ENCODE results near the gene BCL7C. TPM values are rescaled to one million over a fixed set of nuclear protein-coding genes. Genes with fewer than 3 reads are reported as not detected.

BCL7C gene
- total RNA-seq, 1 donor = 33.3 TPM

DNA sequence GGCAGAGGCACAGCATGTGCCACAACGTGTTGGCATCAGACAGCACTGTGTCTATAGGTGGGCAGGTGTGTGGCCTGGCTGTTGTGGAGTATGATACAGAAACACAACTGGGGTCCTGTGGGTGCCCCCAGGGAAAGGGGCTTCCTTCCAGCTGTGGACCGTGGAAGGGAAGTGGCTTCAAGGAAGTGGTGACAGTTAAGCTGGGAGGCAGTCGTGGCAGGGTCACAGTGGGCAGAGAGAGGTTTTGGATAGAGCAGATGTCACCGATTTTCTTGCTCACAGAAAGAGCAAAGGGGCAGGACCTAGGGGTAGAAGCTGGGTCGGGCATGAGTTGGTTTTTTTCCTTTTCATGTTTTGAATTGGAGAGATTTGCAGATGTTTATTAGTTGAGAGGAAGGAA, 43.8 kb upstream of the BCL7C start:
- H4K20me1 ChIP-seq (ENCODE audit: insufficient read depth, low read length) = peaks cover 16% of the 10 kb centered on the region
- no peak overlapping the region for H2AFZ ChIP-seq (ENCODE audit: low read length)
- peak; percentile 15 for DNase-seq (ENCODE audit: insufficient read length, low spot score, missing footprints)
- H3K27me3 ChIP-seq (ENCODE audit: insufficient read depth, low read length) = no peaks in the 10 kb centered on the region
- H3K36me3 ChIP-seq (ENCODE audit: insufficient read depth, low read length) = peaks cover 17% of the 10 kb centered on the region
- H3K79me2 ChIP-seq (ENCODE audit: insufficient read depth, low read length) = peaks cover 17% of the 10 kb centered on the region
- no peak overlapping the region for H3K4me2 ChIP-seq (ENCODE audit: insufficient read depth, low read length)
- no peak overlapping the region for H3K27ac ChIP-seq (ENCODE audit: low read depth, low read length)
- peaks cover 5% of the 10 kb centered on the region for H3K4me1 ChIP-seq (ENCODE audit: insufficient read depth, low read length)
- H3K9me3 ChIP-seq (ENCODE audit: low read depth, low read length) = no peaks in the 10 kb centered on the region
- TF ChIP-seq, protein P1, sequence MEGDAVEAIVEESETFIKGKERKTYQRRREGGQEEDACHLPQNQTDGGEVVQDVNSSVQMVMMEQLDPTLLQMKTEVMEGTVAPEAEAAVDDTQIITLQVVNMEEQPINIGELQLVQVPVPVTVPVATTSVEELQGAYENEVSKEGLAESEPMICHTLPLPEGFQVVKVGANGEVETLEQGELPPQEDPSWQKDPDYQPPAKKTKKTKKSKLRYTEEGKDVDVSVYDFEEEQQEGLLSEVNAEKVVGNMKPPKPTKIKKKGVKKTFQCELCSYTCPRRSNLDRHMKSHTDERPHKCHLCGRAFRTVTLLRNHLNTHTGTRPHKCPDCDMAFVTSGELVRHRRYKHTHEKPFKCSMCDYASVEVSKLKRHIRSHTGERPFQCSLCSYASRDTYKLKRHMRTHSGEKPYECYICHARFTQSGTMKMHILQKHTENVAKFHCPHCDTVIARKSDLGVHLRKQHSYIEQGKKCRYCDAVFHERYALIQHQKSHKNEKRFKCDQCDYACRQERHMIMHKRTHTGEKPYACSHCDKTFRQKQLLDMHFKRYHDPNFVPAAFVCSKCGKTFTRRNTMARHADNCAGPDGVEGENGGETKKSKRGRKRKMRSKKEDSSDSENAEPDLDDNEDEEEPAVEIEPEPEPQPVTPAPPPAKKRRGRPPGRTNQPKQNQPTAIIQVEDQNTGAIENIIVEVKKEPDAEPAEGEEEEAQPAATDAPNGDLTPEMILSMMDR (IDR thresholded peaks at IDR 0.05; ENCODE audit: extremely low read depth, low read depth, low read length) = no peak
- no peak overlapping the region for H3K4me3 ChIP-seq (ENCODE audit: insufficient read depth, low read length)

DNA sequence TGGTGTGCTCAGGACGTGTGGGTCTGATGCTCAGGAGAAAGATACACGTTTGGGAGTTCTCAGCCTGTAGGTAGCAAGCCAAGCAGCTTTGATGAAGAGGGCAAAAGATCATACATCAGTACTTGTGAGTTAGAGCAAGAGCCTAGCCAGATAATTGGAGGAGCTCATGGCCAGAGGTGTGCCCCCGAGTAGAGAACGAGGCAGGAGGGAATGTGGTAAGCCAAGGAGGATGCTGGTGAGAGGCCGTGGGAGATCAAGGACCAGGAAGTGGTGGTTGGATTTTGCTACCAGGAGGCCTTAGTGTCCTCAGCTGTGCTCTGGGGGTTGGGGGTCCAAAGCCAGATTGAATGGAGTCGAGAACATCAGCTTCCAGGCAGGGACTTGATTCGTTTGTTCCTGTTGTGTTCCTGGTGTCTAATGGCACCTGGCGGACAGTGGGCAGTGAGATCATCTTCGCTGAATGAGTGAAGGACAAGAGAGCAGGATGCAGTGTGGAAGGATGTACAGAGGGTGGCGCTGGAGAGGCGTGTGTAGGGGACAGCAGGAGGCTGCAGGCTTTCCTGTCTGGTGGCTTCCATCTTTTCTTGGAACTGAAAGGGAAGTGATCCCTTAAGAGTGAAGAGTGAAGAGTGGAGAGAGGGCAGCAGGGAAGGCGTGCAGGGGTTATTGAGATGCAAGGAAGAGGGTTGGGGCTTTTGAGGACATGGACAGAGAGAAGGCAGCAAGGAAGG, 41.1 kb upstream of the BCL7C start:
- Histone ChIP-seq H3K4me1 (ENCODE audit: insufficient read depth, low read length) (no peaks in the 10 kb centered on the region), H3K9me3 (ENCODE audit: low read depth, low read length) (no peaks in the 10 kb centered on the region), H3K27me3 (ENCODE audit: insufficient read depth, low read length) (no peaks in the 10 kb centered on the region), H2AFZ (ENCODE audit: low read length) (no peak overlapping the region), H3K36me3 (ENCODE audit: insufficient read depth, low read length) (peaks cover 27% of the 10 kb centered on the region), H3K4me2 (ENCODE audit: insufficient read depth, low read length) (no peak overlapping the region), H3K27ac (ENCODE audit: low read depth, low read length) (no peak overlapping the region), H3K4me3 (ENCODE audit: insufficient read depth, low read length) (no peak overlapping the region), H3K79me2 (ENCODE audit: insufficient read depth, low read length) (peaks cover 4% of the 10 kb centered on the region), H4K20me1 (ENCODE audit: insufficient read depth, low read length) (peaks cover 11% of the 10 kb centered on the region)
- TF ChIP-seq, protein P1 (IDR thresholded peaks at IDR 0.05; ENCODE audit: extremely low read depth, low read depth, low read length) = peak; percentile 63
- peak; percentile 93 for DNase-seq (ENCODE audit: insufficient read length, low spot score, missing footprints)

DNA sequence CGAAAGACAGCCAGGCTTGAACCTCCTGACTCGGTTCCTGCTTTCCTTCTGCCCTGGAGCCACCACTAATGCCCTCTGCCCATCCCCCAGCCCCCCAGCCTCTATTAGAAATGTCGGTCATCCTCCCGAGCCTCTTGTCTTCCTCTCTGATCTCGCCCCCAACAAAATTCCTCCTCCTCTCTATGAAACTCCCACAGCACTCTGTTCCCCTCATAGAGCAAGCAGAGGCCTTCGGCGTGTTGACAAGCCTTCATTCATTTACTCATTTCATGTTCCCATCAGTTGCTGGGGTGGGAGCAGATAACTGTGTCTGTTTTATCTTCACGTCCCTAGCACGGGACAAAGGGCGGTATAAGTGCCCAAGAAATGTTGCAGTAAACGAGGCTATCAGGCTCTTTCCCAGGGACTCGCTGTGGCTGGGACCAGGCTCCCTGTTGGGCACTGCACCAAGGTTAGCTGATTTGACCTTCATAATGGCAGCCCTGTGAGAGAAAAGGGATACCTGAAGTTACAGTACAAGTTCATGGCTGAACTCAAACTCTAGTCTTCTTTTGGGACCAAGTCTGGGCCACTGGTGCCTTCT, 37.3 kb upstream of the BCL7C start:
- no peaks in the 10 kb centered on the region for H3K9me3 ChIP-seq (ENCODE audit: low read depth, low read length)
- TF ChIP-seq, protein P1 (IDR thresholded peaks at IDR 0.05; ENCODE audit: extremely low read depth, low read depth, low read length) = no peak
- H3K27me3 ChIP-seq (ENCODE audit: insufficient read depth, low read length) = no peaks in the 10 kb centered on the region
- H3K79me2 ChIP-seq (ENCODE audit: insufficient read depth, low read length) = no peaks in the 10 kb centered on the region
- H3K27ac ChIP-seq (ENCODE audit: low read depth, low read length) = no peak overlapping the region
- no peak overlapping the region for H3K4me2 ChIP-seq (ENCODE audit: insufficient read depth, low read length)
- H3K4me3 ChIP-seq (ENCODE audit: insufficient read depth, low read length) = no peak overlapping the region
- H4K20me1 ChIP-seq (ENCODE audit: insufficient read depth, low read length) = peaks cover 6% of the 10 kb centered on the region
- H2AFZ ChIP-seq (ENCODE audit: low read length) = no peak overlapping the region
- peak; percentile 38 for DNase-seq (ENCODE audit: insufficient read length, low spot score, missing footprints)
- H3K36me3 ChIP-seq (ENCODE audit: insufficient read depth, low read length) = peaks cover 47% of the 10 kb centered on the region
- H3K4me1 ChIP-seq (ENCODE audit: insufficient read depth, low read length) = no peaks in the 10 kb centered on the region

DNA sequence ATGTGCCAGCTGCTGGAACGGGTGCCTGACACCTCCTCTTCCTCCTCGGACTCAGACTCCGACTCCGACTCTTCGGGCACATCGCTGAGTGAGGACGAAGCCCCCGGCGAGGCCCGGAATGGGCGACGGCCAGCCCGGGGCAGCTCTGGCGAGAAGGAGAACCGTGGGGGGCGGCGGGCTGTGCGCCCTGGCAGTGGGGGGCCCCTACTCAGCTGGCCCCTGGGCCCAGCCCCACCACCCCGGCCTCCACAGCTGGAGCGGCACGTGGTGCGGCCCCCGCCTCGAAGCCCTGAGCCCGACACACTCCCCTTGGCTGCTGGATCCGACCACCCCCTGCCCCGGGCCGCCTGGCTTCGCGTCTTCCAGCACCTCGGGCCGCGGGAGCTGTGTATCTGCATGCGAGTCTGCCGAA, 36.3 kb upstream of the BCL7C start:
- peaks cover 2% of the 10 kb centered on the region for H3K79me2 ChIP-seq (ENCODE audit: insufficient read depth, low read length)
- TF ChIP-seq, protein P1 (IDR thresholded peaks at IDR 0.05; ENCODE audit: extremely low read depth, low read depth, low read length) = no peak
- peaks cover under 1% of the 10 kb centered on the region for H3K4me1 ChIP-seq (ENCODE audit: insufficient read depth, low read length)
- H3K4me3 ChIP-seq (ENCODE audit: insufficient read depth, low read length) = no peak overlapping the region
- H3K4me2 ChIP-seq (ENCODE audit: insufficient read depth, low read length) = no peak overlapping the region
- no peak overlapping the region for H2AFZ ChIP-seq (ENCODE audit: low read length)
- H3K36me3 ChIP-seq (ENCODE audit: insufficient read depth, low read length) = peaks cover 45% of the 10 kb centered on the region
- H4K20me1 ChIP-seq (ENCODE audit: insufficient read depth, low read length) = peaks cover 3% of the 10 kb centered on the region
- no peaks in the 10 kb centered on the region for H3K9me3 ChIP-seq (ENCODE audit: low read depth, low read length)
- no peak overlapping the region for H3K27ac ChIP-seq (ENCODE audit: low read depth, low read length)
- H3K27me3 ChIP-seq (ENCODE audit: insufficient read depth, low read length) = no peaks in the 10 kb centered on the region
- no peak for DNase-seq (ENCODE audit: insufficient read length, low spot score, missing footprints)

All from osteoblast (primary cell).